GM19025 (cell line): ENCODE data around the gene CHD1.

Experiments used
- ATAC-seq: cut with Tn5 transposase; IDR thresholded peaks from one replicate; pipeline ENCODE4 v1.9.1; 2021; ENCODE audit warnings: mild to moderate bottlenecking, low read depth, moderate library complexity; ENCODE audit not compliant: unreplicated experiment

CHD1 gene

DNA sequence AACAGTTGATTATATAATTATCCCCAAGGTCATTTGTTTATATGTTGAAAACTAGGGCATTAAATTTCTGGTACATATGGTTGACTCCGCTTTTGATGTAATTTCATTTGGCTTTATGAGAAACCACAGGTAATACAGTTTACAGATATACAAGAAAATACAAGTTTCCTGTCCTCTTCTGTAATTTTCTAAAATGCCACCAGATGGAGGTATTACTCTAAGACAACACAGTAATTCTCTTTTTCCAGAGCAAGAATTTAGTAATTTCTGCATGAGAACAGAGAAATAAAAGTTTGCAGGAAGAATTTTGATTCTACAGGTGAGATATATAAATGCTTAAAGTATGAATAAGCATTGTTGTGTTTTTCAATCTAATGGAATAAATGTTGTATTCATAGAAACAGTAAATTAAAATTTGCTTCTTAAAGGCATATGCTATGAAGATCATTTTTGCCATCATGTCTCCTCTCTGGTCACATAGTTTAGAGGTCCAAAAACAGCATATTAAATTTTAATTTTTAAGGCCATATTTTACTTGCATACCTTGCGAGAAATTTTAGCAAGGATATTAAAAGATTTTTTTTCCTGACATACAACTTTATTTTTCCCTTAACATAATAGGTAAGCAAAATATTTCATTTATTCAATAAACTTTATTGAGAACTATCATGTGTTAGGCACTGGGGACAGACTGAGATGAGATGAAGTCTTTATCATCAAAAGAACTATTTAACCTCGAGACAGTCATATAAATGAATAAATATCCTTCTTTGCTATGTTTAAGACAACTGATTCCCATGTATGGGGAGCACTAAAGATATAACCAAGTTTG is 22.7 kb downstream of the CHD1 start:
- no peak for ATAC-seq

DNA sequence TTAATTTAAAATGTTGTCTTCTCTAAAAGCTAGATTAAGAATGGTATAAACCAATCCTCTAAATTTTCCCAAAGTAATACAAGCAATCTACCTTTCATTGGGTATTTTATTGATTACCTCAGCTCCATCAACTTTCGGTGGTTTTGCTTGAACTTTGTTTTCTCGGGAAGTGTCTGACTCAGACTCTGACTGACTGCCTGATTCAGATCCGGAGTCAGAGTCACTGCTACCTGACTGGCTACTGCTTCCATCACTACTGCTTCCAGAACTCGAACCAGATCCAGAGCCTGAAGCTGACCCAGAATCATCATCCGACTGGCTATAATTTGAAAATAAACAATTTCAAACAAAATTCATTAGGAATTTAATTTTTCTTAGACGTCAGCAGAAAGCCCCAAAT is 24.0 kb downstream of the CHD1 start:
- ATAC-seq = no peak

DNA sequence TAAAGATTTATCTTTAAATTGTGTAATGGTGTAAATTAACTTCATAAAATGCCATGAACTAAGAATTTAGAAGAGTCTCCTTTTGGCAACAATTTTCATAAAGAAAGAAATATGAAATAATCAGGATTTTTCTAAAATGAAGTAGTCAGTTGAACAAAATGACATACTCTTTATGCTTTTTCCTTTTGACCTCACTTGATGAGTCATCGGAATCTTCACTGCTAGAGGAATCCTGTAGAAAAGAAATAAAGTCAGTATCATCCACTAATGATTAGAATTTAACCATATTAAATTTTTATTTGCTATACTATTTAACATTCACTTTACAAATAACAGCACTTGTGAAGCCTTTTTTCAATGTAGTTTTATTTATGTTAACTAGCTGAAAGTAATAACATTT is 26.1 kb downstream of the CHD1 start:
- no peak for ATAC-seq

DNA sequence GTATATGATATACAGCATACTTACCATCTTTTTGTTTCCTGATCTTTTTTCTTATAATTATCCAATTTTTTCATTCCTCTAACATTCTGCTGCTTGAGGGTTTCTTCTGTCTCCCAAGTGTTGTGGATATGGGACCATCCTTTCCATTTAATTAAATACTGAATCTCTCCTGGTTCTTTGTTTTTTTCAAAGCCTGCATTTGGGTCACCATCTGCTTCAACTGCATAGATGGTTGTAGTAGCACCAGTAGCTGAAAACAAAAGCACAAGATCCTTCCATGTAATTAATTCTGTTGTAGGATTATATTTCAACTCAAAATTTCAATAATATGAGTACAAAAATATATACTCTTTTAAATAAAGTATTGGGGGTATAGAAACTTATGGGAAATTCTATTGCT is 29.4 kb downstream of the CHD1 start:
- no peak for ATAC-seq

DNA sequence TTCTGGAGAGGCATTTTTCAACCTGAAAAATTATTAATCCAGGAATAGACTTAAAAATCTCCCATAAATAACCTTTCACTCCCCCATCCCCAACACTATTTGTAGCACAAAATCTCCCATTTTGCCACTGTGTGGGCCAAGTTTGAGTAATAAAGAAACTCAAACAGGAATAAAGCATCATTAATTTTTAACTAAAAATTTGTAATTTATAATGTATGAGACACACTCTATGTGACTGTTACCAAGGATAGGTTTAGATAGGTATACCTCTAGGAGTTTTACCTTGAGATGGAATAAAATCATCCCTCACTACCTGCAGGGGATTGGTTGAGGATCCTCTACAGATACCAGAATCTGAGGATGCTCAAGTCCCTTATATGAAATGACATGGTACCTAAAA is 30.1 kb downstream of the CHD1 start:
- no peak for ATAC-seq

DNA sequence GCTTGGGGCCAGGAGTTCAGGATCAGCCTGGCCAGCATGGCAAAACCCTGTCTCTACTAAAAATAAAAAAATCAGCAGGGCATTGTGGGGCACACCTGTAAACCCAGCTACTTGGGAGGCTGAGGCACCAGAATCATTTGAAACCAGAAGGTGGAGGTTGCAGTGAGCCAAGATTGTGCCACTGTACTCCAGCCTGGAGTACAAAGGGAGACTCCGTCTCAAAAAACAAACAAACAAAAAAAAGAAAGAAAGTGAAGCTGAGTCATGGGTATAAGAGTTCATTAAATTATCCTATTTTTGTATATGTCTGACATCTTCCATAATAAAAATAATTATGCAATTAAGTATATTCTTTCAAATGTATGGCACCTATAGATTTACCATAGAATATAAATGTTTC is 37.2 kb downstream of the CHD1 start:
- ATAC-seq = no peak

DNA sequence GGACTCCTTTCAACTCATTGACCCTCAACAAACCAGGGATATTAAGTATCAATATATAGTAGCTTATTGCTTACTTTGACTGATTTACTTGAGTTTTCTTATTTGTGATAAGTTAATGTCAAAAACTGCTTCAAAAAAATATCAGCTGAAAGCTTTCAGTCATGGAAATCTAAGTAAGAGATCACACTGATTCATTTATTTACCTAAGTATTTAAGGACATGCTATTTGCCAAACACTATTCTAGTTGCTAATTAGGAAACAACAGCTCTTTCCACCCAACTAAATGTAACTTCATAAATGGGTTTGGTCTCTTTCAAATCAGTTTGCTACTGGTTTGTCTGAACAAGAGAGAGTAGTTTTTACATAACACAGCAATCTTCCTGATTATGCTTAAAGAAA is 48.2 kb downstream of the CHD1 start:
- ATAC-seq = no peak

DNA sequence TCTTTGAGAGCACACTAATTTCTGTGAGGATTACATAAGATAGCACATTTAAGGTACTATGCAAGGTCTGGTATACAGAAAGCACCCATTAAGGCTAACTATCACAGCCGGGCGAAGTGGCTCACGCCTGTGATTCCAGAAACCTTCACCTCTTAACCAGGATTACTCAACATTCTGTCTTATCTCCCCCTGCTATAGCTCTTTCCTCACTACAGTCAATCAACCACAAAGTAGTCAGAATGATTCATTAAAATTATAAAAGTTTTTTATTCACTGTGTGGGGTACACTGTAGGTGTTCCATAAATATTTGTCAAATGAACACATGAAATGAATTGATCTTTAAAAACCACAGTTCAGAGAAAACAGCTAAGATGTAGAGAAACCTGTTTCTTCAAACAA is 48.7 kb downstream of the CHD1 start:
- ATAC-seq = no peak

DNA sequence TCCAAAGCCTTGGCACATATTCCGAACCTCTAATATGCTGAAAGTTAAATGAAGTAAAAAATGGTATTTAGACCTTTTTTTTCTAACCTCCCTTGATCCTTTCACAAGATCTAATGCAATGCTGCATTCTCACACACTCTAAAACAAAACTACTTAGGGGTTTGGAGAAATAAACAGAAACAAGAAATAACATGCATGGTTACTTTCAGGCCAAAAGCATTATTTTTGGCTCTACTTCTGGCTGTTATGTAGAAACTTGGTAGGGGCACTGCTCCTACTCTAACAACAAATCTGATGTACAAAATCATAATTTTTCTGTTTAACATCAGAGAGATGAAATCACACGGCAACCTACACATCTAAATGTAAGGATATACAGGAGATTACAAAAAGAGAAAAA is 51.2 kb downstream of the CHD1 start:
- no peak for ATAC-seq

DNA sequence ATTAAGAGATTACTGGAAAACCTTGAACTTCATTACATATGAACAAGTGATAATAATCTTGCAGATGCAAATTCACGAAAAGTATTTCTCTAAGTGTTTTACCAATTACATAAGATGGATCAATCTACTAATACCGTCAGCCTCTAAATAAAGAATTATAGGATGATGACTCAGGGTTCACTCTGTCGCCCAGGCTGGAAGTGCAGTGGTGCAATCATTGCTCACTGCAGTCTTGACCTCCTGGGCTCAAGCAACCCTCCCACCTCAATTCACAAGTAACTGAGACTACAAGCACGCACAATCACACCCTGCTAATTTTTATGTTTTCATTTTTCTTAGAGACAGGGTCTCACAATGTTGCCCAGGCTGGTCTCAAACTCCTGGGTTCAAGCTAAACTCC is 56.1 kb downstream of the CHD1 start:
- ATAC-seq = no peak

DNA sequence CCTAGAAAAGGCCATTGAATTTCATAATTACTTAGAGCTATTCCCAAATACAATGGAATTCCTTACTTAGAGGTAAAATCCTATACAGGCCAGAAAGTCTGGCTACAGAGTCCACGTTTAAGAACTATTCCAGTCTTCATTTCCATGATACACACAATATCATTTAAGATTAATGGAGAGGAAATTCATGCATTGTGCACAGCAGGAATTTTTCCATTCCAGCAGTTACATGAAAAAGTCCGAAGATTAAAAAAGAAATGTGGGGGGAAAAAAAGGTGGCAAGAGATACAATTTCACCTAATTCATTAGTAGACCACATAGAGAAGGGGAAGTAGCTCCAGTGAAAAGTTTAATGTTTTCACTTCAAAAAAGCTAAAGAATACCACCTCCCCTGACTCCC is 63.1 kb downstream of the CHD1 start:
- no peak for ATAC-seq

DNA sequence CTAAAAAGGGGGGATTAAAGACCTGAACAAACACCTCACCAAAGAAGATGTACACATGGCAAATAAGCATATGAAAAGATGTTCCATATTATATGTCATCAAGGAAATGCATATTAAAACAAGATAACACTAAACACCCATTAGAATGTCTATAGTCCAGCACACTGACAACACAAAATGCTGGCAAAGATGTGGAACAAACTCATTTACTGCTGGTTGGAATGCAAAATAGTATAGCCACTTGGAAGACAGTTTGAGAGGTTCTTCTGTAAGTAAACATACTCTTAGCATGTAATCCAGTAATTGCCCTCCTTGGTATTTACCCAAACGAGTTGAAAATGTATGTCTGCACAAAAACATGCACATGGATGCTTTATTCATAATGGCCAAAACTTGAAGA is 81.8 kb downstream of the CHD1 start:
- no peak for ATAC-seq

DNA sequence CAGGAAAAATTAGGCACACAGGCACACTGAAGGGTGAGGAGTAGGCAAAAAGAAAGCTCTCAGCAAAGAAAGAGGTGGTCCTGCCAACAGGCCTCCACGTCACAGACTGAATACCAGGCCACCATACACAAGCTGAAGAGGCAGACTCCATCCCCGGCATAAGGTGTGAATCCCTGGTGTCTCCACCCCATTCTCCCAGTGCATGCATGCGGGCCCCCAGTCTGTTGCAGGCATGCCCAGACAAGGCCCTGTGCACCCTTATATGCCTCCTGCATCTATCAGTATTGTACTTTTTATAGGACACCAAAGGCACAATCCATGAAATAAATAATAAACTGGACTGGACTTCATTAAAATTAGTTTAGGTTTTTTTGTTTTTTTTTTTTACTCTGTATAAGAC is 82.3 kb downstream of the CHD1 start:
- ATAC-seq = no peak

DNA sequence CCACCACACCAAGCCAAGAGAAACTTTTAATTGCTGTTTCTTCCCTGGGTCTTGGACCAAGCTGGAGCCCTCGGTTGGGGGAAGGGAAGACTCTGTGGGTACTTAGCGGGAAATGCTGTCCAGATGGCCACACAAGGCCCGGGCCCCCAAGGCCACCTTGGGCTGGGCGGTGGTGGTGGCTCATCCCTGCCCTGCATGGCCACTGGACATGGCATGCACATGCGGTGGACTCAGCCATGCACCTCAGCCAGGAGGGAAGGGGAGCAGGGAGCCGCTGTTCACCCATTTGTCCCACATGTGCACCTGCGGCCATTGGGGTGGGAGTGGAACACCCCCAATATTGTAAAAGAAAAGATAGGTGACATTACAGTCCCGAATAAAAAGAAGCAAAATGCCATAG is 82.9 kb downstream of the CHD1 start:
- no peak for ATAC-seq

DNA sequence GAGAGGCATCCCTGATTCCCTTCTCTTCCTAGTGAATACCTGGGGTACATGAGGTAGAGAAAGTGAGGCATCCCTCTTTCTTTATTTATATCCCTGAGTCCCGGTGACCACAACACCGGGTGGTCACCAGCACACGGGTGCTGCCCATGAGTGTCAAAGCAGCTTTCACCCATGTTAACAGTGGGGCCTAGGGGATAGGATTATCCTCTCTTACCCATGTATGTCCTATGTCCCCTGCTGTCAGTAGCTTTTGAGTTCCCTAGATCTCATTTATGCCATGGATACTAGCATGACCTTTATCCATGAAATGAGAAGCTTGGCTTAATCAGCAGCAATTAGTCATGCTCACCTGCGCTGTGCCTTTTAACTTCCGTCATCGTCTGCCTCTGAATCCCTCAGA is 83.9 kb downstream of the CHD1 start:
- ATAC-seq = no peak

DNA sequence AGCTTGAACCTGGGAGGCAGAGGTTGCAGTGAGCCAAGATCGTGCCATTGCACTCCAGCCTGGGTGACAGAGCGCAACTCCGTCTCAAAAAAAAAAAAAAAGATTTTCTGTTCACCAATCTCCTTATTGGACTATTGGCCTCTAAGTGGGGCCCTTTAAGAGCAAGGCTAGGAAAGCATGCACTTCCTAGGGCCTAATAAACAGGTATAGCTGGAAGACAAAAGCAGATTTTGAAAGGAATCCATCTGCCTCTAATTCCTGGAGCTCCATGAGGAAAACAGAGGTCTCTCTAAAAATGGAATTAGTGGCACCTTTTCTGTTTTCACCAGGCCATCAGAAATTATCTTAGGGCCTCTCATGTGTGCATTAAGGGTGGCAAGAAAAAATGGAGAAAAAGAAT is 85.3 kb downstream of the CHD1 start:
- ATAC-seq = no peak

DNA sequence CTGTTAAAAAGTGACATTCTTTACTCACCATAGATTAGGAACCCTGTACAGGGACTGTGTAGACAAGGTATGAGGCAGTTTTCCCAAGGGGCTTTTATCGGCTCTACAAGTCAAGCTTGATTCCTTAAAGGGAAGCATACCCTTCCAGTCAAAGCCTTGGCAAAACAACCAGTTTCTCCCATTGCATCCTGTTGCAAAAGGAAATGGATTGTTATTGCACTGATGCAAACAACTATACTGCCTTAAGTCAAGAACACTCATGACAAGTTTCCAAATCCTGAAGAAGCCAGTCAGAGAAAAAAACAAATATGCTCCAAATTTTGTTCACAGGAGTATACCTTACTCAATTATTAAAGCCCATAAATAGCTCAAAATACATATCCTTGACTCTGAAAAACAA is 87.9 kb downstream of the CHD1 start:
- ATAC-seq = no peak

DNA sequence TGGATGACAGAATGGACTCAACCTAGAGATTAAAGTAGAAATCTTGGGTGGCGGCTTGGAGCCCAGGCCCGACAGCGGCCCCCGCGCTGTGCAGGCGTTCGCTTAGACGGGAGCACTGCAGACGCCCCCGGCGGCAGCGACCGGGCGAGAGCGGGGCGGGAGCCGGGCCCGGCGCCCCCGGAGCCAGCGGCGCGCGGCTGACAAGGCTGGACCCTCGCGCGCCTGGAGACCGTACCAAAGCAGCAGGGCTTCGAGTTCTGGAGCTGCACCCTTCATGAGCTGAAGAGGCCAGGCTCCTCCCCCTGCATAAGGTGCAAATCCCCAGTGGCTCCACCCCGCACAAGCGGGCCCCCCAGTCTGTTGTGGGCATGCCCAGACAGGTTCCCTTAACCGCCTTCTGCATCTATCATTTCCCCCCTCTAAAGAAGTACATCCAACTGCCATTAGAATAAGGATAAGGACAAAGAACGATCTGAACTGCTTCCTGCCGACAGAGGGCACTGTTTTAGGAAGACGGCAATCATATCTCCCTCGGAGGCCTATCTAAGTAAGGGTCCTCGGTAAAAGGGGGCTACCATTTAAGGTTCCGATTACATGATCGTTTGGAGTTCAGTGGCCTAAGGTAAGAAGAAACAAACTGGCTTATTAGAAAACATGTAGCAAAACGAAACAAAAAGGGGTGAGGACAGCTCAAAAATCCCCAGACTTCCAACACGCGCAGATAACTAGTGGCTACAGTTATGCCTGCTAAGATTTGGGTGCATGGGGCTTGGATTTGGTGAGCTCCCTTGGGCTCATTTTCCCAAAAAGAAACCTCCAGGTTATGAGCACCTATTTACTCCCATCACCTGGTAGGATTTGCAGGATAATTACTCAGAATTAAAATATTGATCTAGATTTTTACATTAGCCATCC is 89.1 kb downstream of the CHD1 start:
- no peak for ATAC-seq

DNA sequence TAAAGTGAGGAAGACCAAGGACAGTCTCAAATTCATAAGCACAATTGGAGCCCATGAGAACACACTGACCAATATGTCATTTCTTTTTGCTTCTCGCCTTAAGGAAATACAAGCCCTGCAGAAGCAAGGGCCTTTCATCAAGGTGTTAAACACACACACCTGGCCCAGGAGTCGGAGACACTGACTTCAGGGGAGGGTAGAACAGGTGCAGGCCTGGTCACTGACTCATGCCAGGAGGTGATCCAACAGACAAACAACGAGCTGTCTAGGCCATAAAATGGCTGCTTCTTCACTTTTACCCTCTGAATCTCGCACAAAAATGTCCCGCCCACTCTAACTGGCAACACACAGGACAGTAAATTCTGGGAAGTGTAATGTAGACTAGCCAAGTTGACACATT is 92.6 kb downstream of the CHD1 start:
- no peak for ATAC-seq

DNA sequence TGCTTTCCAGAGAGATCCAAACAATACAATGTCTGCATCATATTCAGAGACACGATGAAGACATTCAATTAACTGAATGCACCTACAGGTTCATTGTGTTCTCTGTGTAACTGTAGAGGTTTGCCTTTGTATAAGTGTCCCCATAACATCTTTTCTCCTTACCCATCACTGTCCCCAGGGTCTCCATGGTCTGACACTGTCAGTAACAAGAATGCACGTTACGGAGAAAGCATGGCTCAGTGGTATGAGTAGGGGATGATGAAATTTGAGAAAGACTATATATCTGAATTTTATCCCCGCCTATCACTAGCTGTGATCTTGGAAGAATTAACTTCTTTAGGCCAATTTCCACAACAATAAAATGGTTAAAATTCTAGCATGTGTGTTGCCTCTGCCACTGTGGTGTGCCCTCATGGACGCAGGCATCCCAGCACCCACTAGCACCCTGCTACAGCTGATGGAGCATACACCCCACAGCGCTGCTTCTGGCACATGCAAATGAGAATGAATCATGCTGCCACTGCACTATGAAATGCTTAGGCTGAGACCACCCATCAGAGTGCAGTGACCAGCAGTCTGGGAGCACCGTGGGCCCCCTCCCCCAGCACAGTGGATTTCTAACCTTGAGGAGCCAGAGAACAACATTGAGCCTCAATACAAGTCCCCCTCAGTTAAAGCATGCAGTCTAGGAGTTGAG is 101.1 kb downstream of the CHD1 start:
- no peak for ATAC-seq

DNA sequence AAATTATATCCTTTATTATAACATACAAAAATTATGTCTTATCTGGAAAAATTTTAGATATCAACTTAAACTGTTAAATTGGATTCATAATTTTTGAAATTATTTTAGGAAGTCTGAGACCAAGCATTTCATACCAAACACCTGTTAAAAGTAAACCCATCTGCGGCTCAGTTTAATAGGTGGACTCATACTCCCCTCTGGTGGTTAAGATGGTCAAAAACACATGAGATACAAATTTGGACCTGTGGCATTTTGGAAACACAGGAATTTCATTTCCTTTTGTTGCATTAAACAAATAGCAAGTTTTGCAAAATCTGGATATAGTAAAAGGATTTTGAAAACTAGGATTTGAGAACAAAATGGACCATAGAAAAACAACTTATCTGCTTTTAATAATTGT is 101.6 kb downstream of the CHD1 start:
- no peak for ATAC-seq
